GM12873 (cell line): ENCODE results near the gene OS9.

ENCODE experiments used
- TF ChIP-seq, protein P1 (sequence below): IDR thresholded peaks from 2 replicates; pipeline ENCODE4 v1.5.1; 2012; ENCODE audit warnings: low read depth, mild to moderate bottlenecking, moderate library complexity, low read length, control low read depth; ENCODE audit not compliant: insufficient read depth; ENCODE audit errors: missing control alignments

The OS9 gene

DNA sequence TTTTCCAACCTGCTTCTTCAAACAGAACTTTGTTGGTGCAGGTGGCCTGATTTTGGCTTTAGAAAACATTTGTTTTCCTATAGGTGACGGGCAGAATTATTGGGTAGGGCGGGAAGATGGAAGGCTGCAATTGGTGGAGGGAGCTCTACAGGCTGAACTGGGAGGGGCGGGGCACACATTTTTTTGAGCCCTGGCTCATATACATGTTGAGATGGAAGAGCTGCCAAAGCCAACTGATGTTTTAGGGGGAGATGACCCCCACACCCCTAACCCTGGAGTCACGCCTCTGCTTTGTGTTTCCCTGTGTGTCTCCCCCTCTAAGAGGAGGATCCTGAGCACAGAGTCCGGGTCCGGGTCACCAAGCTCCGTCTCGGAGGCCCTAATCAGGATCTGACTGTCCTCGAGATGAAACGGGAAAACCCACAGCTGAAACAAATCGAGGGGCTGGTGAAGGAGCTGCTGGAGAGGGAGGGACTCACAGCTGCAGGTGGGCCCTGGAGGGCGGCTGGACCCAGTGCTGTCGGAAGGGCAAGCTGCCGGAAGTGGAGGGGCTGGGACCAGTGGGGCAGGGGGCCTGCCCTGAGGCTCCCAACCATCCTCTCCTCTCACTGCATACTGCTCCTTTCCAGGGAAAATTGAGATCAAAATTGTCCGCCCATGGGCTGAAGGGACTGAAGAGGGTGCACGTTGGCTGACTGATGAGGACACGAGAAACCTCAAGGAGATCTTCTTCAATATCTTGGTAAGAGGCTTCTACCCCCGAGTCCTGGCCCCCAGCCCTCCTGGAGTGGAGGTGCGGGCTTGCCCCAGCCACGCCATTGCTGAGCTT is 26.1 kb downstream of the OS9 start:
- TF ChIP-seq, protein P1, sequence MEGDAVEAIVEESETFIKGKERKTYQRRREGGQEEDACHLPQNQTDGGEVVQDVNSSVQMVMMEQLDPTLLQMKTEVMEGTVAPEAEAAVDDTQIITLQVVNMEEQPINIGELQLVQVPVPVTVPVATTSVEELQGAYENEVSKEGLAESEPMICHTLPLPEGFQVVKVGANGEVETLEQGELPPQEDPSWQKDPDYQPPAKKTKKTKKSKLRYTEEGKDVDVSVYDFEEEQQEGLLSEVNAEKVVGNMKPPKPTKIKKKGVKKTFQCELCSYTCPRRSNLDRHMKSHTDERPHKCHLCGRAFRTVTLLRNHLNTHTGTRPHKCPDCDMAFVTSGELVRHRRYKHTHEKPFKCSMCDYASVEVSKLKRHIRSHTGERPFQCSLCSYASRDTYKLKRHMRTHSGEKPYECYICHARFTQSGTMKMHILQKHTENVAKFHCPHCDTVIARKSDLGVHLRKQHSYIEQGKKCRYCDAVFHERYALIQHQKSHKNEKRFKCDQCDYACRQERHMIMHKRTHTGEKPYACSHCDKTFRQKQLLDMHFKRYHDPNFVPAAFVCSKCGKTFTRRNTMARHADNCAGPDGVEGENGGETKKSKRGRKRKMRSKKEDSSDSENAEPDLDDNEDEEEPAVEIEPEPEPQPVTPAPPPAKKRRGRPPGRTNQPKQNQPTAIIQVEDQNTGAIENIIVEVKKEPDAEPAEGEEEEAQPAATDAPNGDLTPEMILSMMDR = no peak

DNA sequence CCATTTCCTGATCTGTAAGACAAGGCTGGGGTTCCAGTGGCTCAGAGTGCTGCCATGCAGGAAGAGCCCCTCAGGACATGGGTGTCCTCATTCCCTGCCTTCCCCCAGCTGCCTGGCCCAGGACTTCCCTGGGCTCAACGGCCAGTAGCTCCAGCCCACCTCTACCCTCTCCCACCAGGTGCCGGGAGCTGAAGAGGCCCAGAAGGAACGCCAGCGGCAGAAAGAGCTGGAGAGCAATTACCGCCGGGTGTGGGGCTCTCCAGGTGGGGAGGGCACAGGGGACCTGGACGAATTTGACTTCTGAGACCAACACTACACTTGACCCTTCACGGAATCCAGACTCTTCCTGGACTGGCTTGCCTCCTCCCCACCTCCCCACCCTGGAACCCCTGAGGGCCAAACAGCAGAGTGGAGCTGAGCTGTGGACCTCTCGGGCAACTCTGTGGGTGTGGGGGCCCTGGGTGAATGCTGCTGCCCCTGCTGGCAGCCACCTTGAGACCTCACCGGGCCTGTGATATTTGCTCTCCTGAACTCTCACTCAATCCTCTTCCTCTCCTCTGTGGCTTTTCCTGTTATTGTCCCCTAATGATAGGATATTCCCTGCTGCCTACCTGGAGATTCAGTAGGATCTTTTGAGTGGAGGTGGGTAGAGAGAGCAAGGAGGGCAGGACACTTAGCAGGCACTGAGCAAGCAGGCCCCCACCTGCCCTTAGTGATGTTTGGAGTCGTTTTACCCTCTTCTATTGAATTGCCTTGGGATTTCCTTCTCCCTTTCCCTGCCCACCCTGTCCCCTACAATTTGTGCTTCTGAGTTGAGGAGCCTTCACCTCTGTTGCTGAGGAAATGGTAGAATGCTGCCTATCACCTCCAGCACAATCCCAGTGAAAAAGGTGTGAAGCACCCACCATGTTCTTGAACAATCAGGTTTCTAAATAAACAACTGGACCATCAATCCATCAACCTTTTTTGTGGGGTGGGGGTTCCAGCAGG is 27.0 kb downstream of the OS9 start:
- TF ChIP-seq, protein P1 = no peak

DNA sequence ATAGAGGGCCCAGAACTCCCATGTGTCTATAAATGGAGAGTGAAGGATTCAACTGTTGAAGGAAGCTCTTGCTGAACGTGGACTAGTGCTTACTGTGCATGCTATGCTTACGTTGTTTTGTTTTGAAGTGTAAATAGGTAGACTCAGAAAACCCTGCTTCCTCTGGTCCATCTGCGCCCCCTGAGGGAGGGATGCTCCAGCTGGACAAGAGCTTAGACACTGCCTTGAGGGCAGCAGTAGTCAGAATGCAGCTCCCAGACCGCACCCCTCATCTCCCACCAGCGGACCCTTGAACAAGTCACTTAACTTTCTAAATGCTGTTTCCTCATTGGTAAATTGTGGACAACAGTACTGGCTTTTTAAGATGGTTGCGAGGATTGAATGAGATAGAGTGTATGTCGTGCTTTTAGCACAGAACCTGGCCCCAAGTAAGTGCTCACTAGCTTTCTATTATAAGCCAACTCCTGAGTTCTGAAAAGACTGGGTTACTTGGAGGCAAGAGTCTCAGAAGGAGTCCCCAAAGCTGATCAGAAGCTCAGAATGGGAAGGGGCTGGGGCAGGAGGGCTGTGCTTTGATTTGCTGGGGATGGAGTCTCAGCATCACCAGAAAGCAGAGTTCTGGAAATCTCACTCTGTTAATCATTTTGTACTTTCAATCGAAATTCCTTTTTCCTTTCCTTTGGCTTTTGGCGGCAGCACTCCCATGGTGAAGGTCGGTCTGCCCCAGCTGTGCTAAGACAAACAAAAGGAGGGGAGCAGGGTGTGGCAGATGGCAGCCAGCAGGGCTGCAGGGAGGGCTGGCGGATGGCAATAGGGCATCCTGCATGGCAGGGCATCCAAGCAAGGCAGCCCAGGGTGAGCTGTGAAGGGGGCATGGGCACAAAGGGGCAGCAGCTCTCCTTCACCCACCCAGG is 29.0 kb downstream of the OS9 start:
- TF ChIP-seq, protein P1 = no peak

DNA sequence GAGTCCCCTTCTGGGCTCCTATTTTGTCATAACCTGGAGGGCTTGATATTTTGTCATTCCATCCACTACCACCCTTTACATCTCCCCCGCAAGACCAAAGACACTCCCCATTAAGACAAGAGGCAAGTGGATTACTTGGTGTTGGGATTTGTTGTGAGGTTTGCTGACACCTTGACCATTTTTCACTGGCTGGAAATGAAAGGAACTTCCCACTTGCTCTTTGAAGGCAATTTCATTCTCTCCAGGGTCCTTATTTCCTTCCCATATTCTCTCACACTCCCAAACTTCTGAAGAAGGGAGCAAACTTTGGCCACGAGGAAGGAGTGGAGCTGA is 29.7 kb downstream of the OS9 start:
- TF ChIP-seq, protein P1 = no peak

DNA sequence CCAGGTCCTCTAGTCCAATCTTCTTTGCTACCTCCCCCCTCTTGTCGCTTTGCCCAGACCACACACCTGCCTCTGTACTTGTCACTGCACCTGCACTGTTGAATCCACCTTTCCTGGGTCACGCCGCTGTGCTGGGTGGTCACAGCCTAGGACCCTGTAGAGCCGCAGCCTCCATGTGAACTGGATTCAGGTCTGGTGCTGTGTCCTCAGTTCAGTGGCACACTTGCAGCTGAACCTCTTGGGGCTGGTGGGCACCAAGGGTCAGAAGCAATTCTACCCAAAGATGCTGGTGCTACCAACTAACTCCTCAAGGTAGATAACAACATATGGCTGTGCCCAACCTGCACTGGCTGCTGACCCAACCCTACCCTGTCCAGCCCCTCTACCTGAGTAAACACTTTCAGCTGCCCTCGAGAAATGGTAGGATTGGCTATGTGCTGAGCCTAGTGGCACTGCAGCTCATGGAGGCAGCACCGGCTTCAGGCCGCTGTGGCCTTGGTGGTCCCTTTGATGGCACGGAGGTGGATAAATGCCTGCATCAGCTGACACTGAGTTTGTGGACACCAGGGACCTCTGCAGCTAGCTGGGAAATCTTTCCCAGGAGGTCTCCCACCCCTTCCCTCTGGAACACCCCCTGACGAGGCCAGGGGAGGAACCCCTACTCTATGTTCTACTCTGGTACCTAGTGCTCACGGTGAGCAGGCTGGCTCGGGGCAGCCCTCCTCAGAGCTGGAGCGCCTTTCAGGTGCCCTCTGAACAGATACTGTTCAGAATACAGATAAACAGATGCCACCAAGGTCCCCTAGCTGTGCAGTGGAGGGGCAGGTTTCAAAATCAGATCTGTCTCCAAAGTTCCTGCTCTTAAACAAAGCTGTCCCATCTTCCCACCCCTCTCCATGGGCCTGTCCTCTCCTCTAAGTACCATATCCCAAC is 30.3 kb downstream of the OS9 start:
- TF ChIP-seq, protein P1 = no peak

DNA sequence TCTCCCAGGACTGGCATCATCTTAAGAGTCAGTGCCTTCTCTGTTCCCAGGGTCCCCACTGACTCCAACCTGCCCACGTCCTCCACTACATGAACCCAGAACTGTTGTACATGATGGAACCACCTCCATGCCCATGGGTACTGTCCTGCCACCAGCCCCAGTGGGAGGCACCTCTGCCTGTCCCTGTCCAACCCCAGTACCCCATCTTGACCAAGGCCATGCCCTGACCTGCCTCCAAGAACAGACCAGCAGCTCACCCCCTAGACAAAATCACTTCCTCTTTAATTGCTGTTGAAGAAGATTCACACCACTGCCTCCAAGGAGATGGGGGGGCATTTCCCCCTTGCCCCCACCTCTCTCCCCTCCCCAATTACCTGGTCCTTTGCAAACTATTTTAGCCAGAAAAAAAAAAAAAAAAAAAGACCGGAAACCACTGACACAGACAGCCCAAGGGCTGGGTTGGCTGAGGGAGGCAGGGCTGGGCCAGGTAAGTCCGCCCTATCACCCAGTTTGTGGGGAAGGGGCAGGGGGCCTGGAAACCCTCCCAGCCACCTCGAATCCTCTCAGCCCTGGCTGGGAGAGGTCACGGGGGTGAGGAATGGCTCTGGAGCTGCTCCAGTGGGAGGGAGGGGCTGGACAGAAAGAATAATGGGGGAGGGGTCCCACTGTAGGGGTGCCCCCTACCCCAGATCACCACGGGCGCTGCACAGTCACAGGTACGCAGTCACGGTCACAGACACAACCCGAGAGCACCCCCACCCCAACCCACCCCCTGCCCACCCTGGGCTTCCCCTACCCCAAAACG is 31.2 kb downstream of the OS9 start:
- TF ChIP-seq, protein P1 = no peak
